Mesenchymal stem cell (in vitro differentiated cells and primary cell): ENCODE measurements around the gene FGFR2.

Experiments
- DNase-seq: peaks from one replicate; pipeline ENCODE4 v3.0.0-alpha.2; 2013
- H2AFZ ChIP-seq: one replicate; pipeline ENCODE4 v1.6.1; 2013; ENCODE audit warnings: low read depth, mild to moderate bottlenecking, control low read depth, inconsistent platforms, low read length, moderate library complexity
- H2AK5ac ChIP-seq: 2 replicates; pipeline ENCODE4 v1.6.1; 2013; ENCODE audit warnings: low read length, moderate library complexity, mild to moderate bottlenecking, inconsistent platforms; ENCODE audit not compliant: severe bottlenecking
- H2BK120ac ChIP-seq: one replicate; pipeline ENCODE4 v1.6.1; 2013; ENCODE audit warnings: low read depth, mild to moderate bottlenecking, inconsistent platforms, low read length, moderate library complexity
- H2BK12ac ChIP-seq, 2 experiments: one replicate each; pipeline ENCODE4 v1.6.1; 2013; ENCODE audit warnings: inconsistent platforms in 2 of 2, low read length in 2 of 2, mild to moderate bottlenecking in 2 of 2, moderate library complexity in 2 of 2, control low read depth in 1 of 2
- H2BK15ac ChIP-seq: one replicate; pipeline ENCODE4 v1.6.1; 2013; ENCODE audit warnings: mild to moderate bottlenecking, low read depth, inconsistent platforms; ENCODE audit not compliant: poor library complexity, severe bottlenecking
- H2BK5ac ChIP-seq: 2 replicates; pipeline ENCODE4 v1.6.1; 2013; ENCODE audit warnings: low read depth, mild to moderate bottlenecking, low read length, control low read depth, inconsistent platforms; ENCODE audit not compliant: poor library complexity, severe bottlenecking
- H3K14ac ChIP-seq, 2 experiments: one replicate each; pipeline ENCODE4 v1.6.1; 2013; ENCODE audit warnings: inconsistent platforms in 2 of 2, low read length in 2 of 2, control low read depth in 1 of 2, mild to moderate bottlenecking in 1 of 2, moderate library complexity in 1 of 2
- H3K18ac ChIP-seq, 2 experiments: one replicate each; pipeline ENCODE4 v1.6.1; 2013; ENCODE audit warnings: inconsistent platforms in 2 of 2, low read length in 2 of 2, control low read depth in 1 of 2, low read depth in 1 of 2, mild to moderate bottlenecking in 1 of 2
- H3K23ac ChIP-seq, 2 experiments: one replicate each; pipeline ENCODE4 v1.6.1; 2013; ENCODE audit warnings: inconsistent platforms in 2 of 2, low read length in 2 of 2, mild to moderate bottlenecking in 2 of 2, moderate library complexity in 2 of 2, control low read depth in 1 of 2
- H3K27ac ChIP-seq: 2 replicates; pipeline ENCODE4 v1.5.1; 2013; ENCODE audit warnings: mild to moderate bottlenecking, moderate library complexity, low read length, control low read depth, inconsistent platforms; ENCODE audit not compliant: poor library complexity, severe bottlenecking
- H3K27me3 ChIP-seq, 2 experiments: 2 replicates each; pipeline versions ENCODE4 v1.6.1 to v1.7.0; 2013; ENCODE audit warnings: low read length in 2 of 2, mild to moderate bottlenecking in 2 of 2, moderate library complexity in 2 of 2, control low read depth in 1 of 2, inconsistent platforms in 1 of 2; ENCODE audit not compliant: control insufficient read depth in 1 of 2, insufficient read depth in 1 of 2
- H3K36me3 ChIP-seq, 2 experiments: 2 replicates each; pipeline versions ENCODE4 v1.6.1 to v1.7.0; 2013; ENCODE audit warnings: low read length in 2 of 2, control low read depth in 1 of 2, inconsistent platforms in 1 of 2, low read depth in 1 of 2, mild to moderate bottlenecking in 1 of 2; ENCODE audit not compliant: insufficient read depth in 2 of 2, control insufficient read depth in 1 of 2
- H3K4ac ChIP-seq, 2 experiments: one replicate each; pipeline ENCODE4 v1.6.1; 2013; ENCODE audit warnings: inconsistent platforms in 2 of 2, low read length in 2 of 2, mild to moderate bottlenecking in 2 of 2, moderate library complexity in 2 of 2, control low read depth in 1 of 2, low read depth in 1 of 2
- H3K4me1 ChIP-seq: 2 replicates; pipeline ENCODE4 v1.6.1; 2013; ENCODE audit warnings: low read depth, low read length, control low read depth; ENCODE audit not compliant: control insufficient read depth, insufficient read depth
- H3K4me2 ChIP-seq: 2 replicates; pipeline ENCODE4 v1.6.1; 2013; ENCODE audit warnings: low read length, mild to moderate bottlenecking, inconsistent platforms; ENCODE audit not compliant: poor library complexity, severe bottlenecking
- H3K4me3 ChIP-seq, 2 experiments: 2 replicates each; pipeline versions ENCODE4 v1.5.1 to v1.7.0; 2013; ENCODE audit warnings: low read length in 2 of 2, mild to moderate bottlenecking in 2 of 2, control low read depth in 1 of 2, low read depth in 1 of 2; ENCODE audit not compliant: insufficient read depth in 1 of 2
- H3K79me1 ChIP-seq: replicated peaks from 2 replicates; pipeline ENCODE4 v1.6.1; 2013; ENCODE audit warnings: mild to moderate bottlenecking, control low read depth, low read length, inconsistent platforms; ENCODE audit not compliant: poor library complexity, severe bottlenecking
- H3K9ac ChIP-seq: 2 replicates; pipeline ENCODE4 v1.7.0; 2013; ENCODE audit warnings: mild to moderate bottlenecking, low read length, moderate library complexity
- H3K9me3 ChIP-seq: 2 replicates; pipeline ENCODE4 v1.7.0; 2013; ENCODE audit warnings: mild to moderate bottlenecking, low read length; ENCODE audit not compliant: control insufficient read depth
- H4K8ac ChIP-seq: one replicate; pipeline ENCODE4 v1.6.1; 2013; ENCODE audit warnings: inconsistent platforms, mild to moderate bottlenecking, low read length, moderate library complexity
- H4K91ac ChIP-seq: one replicate; pipeline ENCODE4 v1.6.1; 2013; ENCODE audit warnings: mild to moderate bottlenecking, low read length, inconsistent platforms
- WGBS: methylation state at CpG from one replicate; pipeline ENCODE4 v1.1.7; 2013; ENCODE audit warnings: mixed read lengths; 5-methylcytosine and 5-hydroxymethylcytosine counted together

Gene FGFR2

GRCh38 chr10:121610798-121611323 is 12.6 kb upstream of the FGFR2 start:
- H3K4me3 ChIP-seq, result no peak overlapping the region
- no peak overlapping the region for H3K14ac ChIP-seq
- H3K4ac ChIP-seq, result no peak overlapping the region
- H3K23ac ChIP-seq, result no peak overlapping the region
- no peaks in the 10 kb centered on the region for H3K9me3 ChIP-seq
- no peaks in the 10 kb centered on the region for H3K79me1 ChIP-seq
- no peak overlapping the region for H2BK12ac ChIP-seq
- no peak for DNase-seq
- H3K9ac ChIP-seq, result no peak overlapping the region
- no peak overlapping the region for H2BK120ac ChIP-seq
- no peak overlapping the region for H3K27ac ChIP-seq
- peaks cover 18 to 32% of the 10 kb centered on the region in 2 experiments for H3K27me3 ChIP-seq
- H2BK15ac ChIP-seq, result no peak overlapping the region
- H4K91ac ChIP-seq, result no peak overlapping the region
- H3K36me3 ChIP-seq, result no peaks in the 10 kb centered on the region
- WGBS, result 93% methylated on average over 5 of the region's 7 CpGs
- no peak overlapping the region for H3K18ac ChIP-seq
- H3K4me2 ChIP-seq, result no peak overlapping the region
- H3K4me1 ChIP-seq, result peaks cover 7% of the 10 kb centered on the region
- H2BK5ac ChIP-seq, result no peak overlapping the region
- H2AFZ ChIP-seq, result no peak overlapping the region
- H4K8ac ChIP-seq, result no peak overlapping the region
- H2AK5ac ChIP-seq, result no peak overlapping the region

DNA sequence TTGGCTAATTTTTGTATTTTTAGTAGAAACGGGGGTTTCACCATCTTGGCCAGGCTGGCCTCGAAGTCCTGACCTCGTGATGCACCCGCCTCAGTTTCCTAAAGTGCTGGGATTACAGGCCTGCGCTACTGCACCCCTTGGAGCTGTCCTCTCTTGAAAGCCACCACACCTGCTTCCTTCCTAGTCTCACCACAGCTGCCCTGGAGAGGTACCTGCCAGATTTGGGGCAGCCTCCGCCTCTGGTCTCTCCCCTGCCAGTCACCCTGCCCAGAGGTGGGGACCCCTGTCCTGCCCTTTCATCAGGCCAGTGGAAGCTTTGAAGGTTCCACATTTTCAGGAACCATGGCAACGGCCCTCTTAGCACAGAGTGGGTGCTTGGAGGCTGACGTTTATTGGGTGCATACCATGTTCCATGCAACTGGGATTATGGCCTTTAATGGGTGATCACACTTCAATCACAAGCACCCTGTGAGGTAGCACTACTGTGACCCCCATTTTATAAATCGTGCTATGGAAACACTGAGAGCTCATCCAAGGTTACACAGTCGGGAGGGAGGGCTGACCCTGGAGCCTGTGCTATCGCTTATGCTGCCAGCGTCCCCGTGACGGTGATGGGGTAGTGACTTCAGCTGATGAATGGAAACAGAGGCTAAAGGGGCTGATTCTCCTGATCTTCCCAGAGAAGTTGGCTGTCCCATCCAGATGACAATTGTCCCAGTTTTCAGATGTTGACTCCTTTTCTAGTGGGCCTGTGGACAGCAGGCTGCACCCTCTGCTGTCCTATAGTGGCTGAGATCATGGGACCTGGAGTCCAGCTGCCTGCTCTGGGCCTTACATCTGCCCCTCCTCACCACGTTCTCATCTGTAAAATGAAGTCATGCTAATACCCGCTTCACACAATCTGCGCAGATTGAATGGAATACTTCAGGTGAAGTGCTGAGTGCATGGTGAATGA is 11.5 kb upstream of the FGFR2 start:
- no peak overlapping the region for H2BK12ac ChIP-seq
- H2BK15ac ChIP-seq, result no peak overlapping the region
- H3K14ac ChIP-seq, result no peak overlapping the region
- DNase-seq, result no peak
- peaks cover 7% of the 10 kb centered on the region for H3K4me1 ChIP-seq
- H3K4me2 ChIP-seq, result no peak overlapping the region
- no peak overlapping the region for H3K4ac ChIP-seq
- H3K27ac ChIP-seq, result no peak overlapping the region
- H4K8ac ChIP-seq, result no peak overlapping the region
- no peak overlapping the region for H2BK5ac ChIP-seq
- H3K27me3 ChIP-seq, result peaks cover 20 to 36% of the 10 kb centered on the region in 2 experiments
- 82% methylated on average over 14 of the region's 17 CpGs for WGBS
- no peak overlapping the region for H3K4me3 ChIP-seq
- H3K9ac ChIP-seq, result no peak overlapping the region
- H3K18ac ChIP-seq, result no peak overlapping the region
- no peak overlapping the region for H4K91ac ChIP-seq
- H2AK5ac ChIP-seq, result no peak overlapping the region
- H3K36me3 ChIP-seq, result no peaks in the 10 kb centered on the region
- no peaks in the 10 kb centered on the region for H3K9me3 ChIP-seq
- no peaks in the 10 kb centered on the region for H3K79me1 ChIP-seq
- no peak overlapping the region for H2BK120ac ChIP-seq
- no peak overlapping the region for H2AFZ ChIP-seq
- H3K23ac ChIP-seq, result no peak overlapping the region

- no peak overlapping the region for H3K27ac ChIP-seq
- H2BK120ac ChIP-seq, result no peak overlapping the region
- no peaks in the 10 kb centered on the region for H3K9me3 ChIP-seq
- H4K8ac ChIP-seq, result no peak overlapping the region
- no peak overlapping the region for H3K23ac ChIP-seq
- no peak overlapping the region for H3K18ac ChIP-seq
- peak overlapping the region; percentile 70 for H3K9ac ChIP-seq
- WGBS, result 23% methylated on average over 59 of the region's 59 CpGs
- peak overlapping the region; percentile 74 for H3K4me2 ChIP-seq
- no peak overlapping the region for H3K4ac ChIP-seq
- peak overlapping the region in 1 of 2 experiments; percentile 75 for H3K4me3 ChIP-seq
- H3K79me1 ChIP-seq, result no peaks in the 10 kb centered on the region
- no peak overlapping the region for H2BK5ac ChIP-seq
- no peak overlapping the region for H4K91ac ChIP-seq
- no peak for DNase-seq
- H3K36me3 ChIP-seq, result no peaks in the 10 kb centered on the region
- H2AK5ac ChIP-seq, result no peak overlapping the region
- H3K4me1 ChIP-seq, result peaks cover 7% of the 10 kb centered on the region
- H2BK15ac ChIP-seq, result no peak overlapping the region
- no peak overlapping the region for H3K14ac ChIP-seq
- H3K27me3 ChIP-seq, result peaks cover 24 to 39% of the 10 kb centered on the region in 2 experiments
- H2AFZ ChIP-seq, result no peak overlapping the region
- H2BK12ac ChIP-seq, result no peak overlapping the region
These were observed 10.4 kb upstream of the FGFR2 start for GRCh38 chr10:121608469-121609190.
